Gastroesophageal sphincter (tissue), 4 donors: ENCODE measurements around the gene RNF215. TPM values are rescaled to one million over a fixed set of nuclear protein-coding genes. Genes with fewer than 3 reads are reported as not detected.

Experiments used
- ATAC-seq: fragments of 150-250 bp; one replicate; pipeline ENCODE4 v1.9.1; 2016; ENCODE audit warnings: mild to moderate bottlenecking, moderate library complexity
- H3K27ac ChIP-seq, 4 donors: fragments of 200-600 bp; sonication (generic) in 3 of 4; 1 replicate in 3 of 4; 2 replicates in 1 of 4; pipeline ENCODE4 v1.5.1; 2016 to 2019
- H3K27me3 ChIP-seq: fragments of 200-600 bp; sonication (generic); one replicate; pipeline ENCODE4 v1.5.1; 2019
- H3K36me3 ChIP-seq, 2 donors: fragments of 200-600 bp; sonication (generic); one replicate each; pipeline ENCODE4 v1.5.1; 2019; ENCODE audit warnings: control low read depth in 1 of 2
- H3K4me1 ChIP-seq, 3 donors: fragments of 200-600 bp; sonication (generic); 1 replicate in 2 of 3; 2 replicates in 1 of 3; pipeline ENCODE4 v1.5.1; 2016 to 2019; ENCODE audit warnings: control low read depth in 2 of 3
- H3K4me3 ChIP-seq, 2 donors: fragments of 200-600 bp; sonication (generic); one replicate each; pipeline ENCODE4 v1.5.1; 2019; ENCODE audit warnings: mild to moderate bottlenecking in 1 of 2, moderate library complexity in 1 of 2
- H3K9me3 ChIP-seq, 3 donors: fragments of 200-600 bp; sonication (generic); one replicate each; pipeline ENCODE4 v1.5.1; 2017 to 2019; ENCODE audit warnings: control low read depth in 2 of 3
- EP300 ChIP-seq: sonication (generic); formaldehyde crosslinking; IDR thresholded peaks from one replicate; pipeline ENCODE4 v1.6.1; 2017; ENCODE audit warnings: antibody characterized with exemption, mild to moderate bottlenecking
- POLR2A ChIP-seq, 2 donors: fragments of 450-650 bp; IDR thresholded peaks; one replicate each; pipeline ENCODE4 v1.6.1; 2017; ENCODE audit warnings: antibody characterized with exemption in 2 of 2, mild to moderate bottlenecking in 2 of 2, moderate library complexity in 1 of 2
- POLR2AphosphoS5 ChIP-seq: sonication (generic); formaldehyde crosslinking; IDR thresholded peaks from one replicate; pipeline ENCODE4 v1.6.1; 2017; ENCODE audit warnings: antibody characterized with exemption
- WGBS, 2 donors: methylation state at CpG; one replicate each; pipeline ENCODE4 v1.1.5; 2018; ENCODE audit warnings: low coverage in 1 of 2; 5-methylcytosine and 5-hydroxymethylcytosine counted together
- total RNA-seq, 4 donors: library from RNA; depleted of rRNA; stranded (reverse); fragments of >200 nt; gene quantifications; one replicate each; pipeline ENCODE4 v1.1.0, GENCODE V29; 2016
- TF ChIP-seq, protein P1 (sequence below), 4 experiments: fragments of 200-600 bp in 2 of 4; fragments of 450-650 bp in 2 of 4; sonication (generic) in 1 of 4; IDR thresholded peaks; one replicate each; pipeline ENCODE4 v1.5.1; 2017 to 2019; ENCODE audit warnings: antibody characterized with exemption in 4 of 4, mild to moderate bottlenecking in 2 of 4, moderate library complexity in 2 of 4

RNF215 gene
- total RNA-seq, 4 donors from 2014 or later = 10.2 to 13.5 (median 11.7) TPM

DNA sequence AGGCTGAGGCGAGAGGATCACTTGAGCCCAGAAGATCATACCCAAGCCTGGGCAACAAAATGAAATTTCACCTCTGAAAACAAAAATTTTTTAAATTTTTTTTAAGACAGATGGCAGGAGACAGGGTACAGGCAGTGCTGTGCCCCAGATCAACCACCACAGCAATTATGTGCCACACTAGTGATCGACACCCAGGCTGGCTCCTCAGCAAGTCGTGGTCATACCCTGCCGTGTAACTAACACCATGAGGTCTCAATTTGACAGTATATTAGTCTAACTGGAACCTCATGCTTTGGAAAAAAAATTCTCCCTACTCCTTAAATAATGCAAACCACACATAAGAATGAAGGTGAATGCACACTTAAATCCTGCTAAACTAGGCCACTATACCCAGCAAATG, 38.8 kb downstream of the RNF215 start:
- WGBS, 2 donors = 67 to 70% methylated on average over 3 to 4 of the region's 4 CpGs
- Histone ChIP-seq H3K4me1 (peaks cover 0 to 63% (median 3%) of the 10 kb centered on the region in 3 donors), H3K36me3 (peaks cover 0 to 98% of the 10 kb centered on the region in 2 donors), H3K9me3 (no peaks in the 10 kb centered on the region), H3K4me3 (no peak overlapping the region), H3K27ac (peak overlapping the region in 1 of 4 donors; percentile 22), H3K27me3 (no peaks in the 10 kb centered on the region)
- TF ChIP-seq EP300 (no peak), POLR2AphosphoS5 (no peak), POLR2A (IDR thresholded peaks at IDR 0.05) (no peak)
- TF ChIP-seq, protein P1, sequence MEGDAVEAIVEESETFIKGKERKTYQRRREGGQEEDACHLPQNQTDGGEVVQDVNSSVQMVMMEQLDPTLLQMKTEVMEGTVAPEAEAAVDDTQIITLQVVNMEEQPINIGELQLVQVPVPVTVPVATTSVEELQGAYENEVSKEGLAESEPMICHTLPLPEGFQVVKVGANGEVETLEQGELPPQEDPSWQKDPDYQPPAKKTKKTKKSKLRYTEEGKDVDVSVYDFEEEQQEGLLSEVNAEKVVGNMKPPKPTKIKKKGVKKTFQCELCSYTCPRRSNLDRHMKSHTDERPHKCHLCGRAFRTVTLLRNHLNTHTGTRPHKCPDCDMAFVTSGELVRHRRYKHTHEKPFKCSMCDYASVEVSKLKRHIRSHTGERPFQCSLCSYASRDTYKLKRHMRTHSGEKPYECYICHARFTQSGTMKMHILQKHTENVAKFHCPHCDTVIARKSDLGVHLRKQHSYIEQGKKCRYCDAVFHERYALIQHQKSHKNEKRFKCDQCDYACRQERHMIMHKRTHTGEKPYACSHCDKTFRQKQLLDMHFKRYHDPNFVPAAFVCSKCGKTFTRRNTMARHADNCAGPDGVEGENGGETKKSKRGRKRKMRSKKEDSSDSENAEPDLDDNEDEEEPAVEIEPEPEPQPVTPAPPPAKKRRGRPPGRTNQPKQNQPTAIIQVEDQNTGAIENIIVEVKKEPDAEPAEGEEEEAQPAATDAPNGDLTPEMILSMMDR (IDR thresholded peaks at IDR 0.05) = no peak
- no peak for ATAC-seq

DNA sequence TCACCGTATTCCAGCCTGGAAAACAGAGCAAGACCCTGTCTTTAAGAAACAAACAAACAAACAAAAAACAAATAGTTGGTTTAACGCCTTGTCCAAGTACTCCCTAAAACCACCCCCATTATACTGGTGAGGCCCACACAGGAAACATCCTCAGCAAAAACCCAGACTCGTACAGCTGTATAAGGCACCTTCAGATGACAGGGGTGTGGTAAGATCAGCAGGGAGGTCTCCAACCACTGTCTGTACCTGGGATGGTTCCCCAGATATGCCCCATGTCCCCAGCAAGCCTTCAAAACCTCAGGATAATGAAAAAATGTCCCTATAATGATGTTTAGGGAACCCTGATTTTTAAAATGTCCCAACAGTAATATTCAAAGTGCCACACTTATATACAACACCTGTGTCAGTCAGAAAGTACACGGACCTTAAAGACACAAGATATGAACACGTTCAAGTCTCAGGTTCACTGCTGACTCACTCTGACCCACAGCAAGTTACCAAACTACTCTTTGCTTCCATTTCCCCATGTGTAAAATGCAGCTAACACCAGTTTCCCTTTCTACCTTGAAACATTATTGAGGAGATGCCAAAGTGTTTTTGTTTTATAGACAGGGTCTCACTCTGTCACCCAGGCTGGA, 39.8 kb downstream of the RNF215 start:
- WGBS, 2 donors = 51 to 60% methylated on average over 4 to 5 of the region's 5 CpGs
- peaks cover 0 to 60% (median 3%) of the 10 kb centered on the region in 3 donors for H3K4me1 ChIP-seq
- peaks cover 3 to 100% of the 10 kb centered on the region in 2 donors for H3K36me3 ChIP-seq
- H3K27me3 ChIP-seq = no peaks in the 10 kb centered on the region
- TF ChIP-seq EP300 (no peak), POLR2AphosphoS5 (no peak), POLR2A (IDR thresholded peaks at IDR 0.05) (no peak)
- TF ChIP-seq, protein P1 (IDR thresholded peaks at IDR 0.05) = no peak
- H3K27ac ChIP-seq = no peak overlapping the region
- no peak overlapping the region for H3K4me3 ChIP-seq
- no peaks in the 10 kb centered on the region for H3K9me3 ChIP-seq
- no peak for ATAC-seq

DNA sequence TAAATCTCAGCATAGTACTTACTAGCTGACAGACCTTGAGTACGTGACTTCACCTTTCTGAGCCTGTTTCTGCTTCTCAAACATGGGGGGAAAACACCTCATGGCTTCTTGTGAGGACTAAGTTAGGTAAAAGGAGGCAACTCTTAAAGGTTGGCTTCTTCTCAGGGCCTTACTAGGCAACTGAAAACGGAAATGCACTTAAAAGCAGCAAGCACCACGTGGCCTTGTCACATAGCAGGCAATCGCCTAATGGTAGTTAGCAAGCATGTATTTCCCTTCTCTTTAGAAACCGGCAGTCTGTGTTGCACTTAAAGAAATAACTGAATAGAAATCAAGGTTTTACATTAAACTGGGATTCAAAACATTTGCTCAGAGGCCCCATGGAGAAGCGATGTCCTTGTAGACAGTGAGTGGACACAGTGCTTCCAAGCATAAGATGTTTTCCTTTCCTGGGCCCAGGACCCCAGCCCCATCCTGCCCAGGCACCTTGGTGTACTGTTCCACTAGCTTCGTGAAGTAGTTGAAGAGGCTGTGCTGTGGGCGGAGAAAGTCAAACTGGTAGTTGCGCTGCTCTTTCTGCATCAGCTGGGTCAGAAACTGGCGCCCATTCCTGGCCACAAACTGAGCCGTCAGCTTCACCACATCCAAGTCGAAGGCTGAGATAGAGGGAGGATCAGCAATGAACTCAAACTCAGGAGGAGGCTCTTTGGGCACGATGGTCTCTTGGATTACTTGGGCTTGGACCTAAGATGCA, 42.6 kb downstream of the RNF215 start:
- H3K4me3 ChIP-seq = no peak overlapping the region
- peaks cover 6 to 100% of the 10 kb centered on the region in 2 donors for H3K36me3 ChIP-seq
- TF ChIP-seq, protein P1 (IDR thresholded peaks at IDR 0.05) = no peak
- TF ChIP-seq POLR2AphosphoS5 = no peak
- TF ChIP-seq EP300 = no peak
- TF ChIP-seq POLR2A (IDR thresholded peaks at IDR 0.05) = no peak
- 91 to 96% methylated on average over 5 to 6 of the region's 13 CpGs for WGBS, 2 donors
- H3K9me3 ChIP-seq = no peaks in the 10 kb centered on the region
- ATAC-seq = no peak
- no peak overlapping the region for H3K27ac ChIP-seq
- no peaks in the 10 kb centered on the region for H3K27me3 ChIP-seq
- peaks cover 0 to 42% (median 3%) of the 10 kb centered on the region in 3 donors for H3K4me1 ChIP-seq

DNA sequence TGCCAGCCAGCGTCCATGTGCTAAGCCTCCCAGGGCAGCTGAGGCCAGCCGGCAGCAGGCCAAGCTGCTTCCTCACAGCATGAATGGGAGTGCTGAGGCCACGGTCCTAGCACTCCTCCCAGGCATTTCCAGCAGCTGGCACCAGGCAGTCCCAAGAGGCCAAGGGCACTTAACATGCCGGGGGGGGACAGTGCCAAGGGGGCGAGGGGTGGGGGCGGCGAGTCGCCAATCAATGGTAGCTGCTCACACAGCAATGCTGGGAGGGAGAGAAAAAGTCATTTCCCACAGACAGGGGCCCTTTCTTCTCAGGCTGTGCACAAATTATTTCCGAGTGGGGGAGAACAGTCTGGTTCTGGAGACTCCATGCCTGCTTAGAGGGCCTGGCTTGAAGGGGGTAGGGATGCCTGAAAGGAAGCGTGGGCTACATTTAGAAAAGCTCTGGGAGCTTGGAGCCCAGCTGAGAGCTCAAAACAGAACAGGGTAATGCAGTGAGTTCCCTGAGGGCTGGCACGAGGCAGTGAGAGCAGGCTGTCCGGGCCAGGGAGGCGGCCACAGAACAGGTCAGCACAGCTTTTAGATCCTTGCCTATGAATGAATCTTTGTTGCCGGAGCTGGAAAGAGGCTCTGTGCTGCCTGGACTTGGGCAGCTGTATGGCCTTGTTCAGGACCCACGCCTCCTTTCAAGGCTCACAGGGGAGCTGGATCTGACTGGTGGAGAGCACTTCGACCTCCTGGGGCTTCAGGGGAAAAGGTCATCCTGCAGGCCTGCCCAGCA, 46.1 kb downstream of the RNF215 start:
- Histone ChIP-seq H3K27me3 (no peaks in the 10 kb centered on the region), H3K36me3 (peaks cover 6 to 100% of the 10 kb centered on the region in 2 donors), H3K4me3 (no peak overlapping the region), H3K27ac (peak overlapping the region in 3 of 4 donors; percentile 53 to 60 (median 53)), H3K4me1 (peaks cover 0 to 23% (median 0%) of the 10 kb centered on the region in 3 donors), H3K9me3 (no peaks in the 10 kb centered on the region)
- TF ChIP-seq EP300 = no peak
- TF ChIP-seq, protein P1 (IDR thresholded peaks at IDR 0.05) = no peak
- ATAC-seq = peak; percentile 61
- WGBS, 2 donors = 73 to 100% methylated on average over 1 to 8 of the region's 16 CpGs
